H1 (cell line): ENCODE results near the gene OS9. TPM values are rescaled to one million over a fixed set of nuclear protein-coding genes. Genes with fewer than 3 reads are reported as not detected.

Experiments used
- CTCF ChIA-PET: fragments of 300-600 bp; sonication (Branson Sonifier 250); formaldehyde crosslinking; loops from one replicate; lab custom pipeline; 2021; ENCODE audit not compliant: partially characterized antibody; lab: Charles Lee
- POLR2A ChIA-PET: fragments of 300-600 bp; sonication (Branson Sonifier 250); formaldehyde crosslinking; loops from one replicate; lab custom pipeline; 2021; ENCODE audit warnings: inconsistent platforms; ENCODE audit not compliant: partially characterized antibody; lab: Charles Lee
- DNase-seq, 2 experiments: peaks; one replicate each; pipeline versions ENCODE4 v3.0.0 to v3.0.0-alpha.2; 2010 to 2022; ENCODE audit warnings: low spot score in 2 of 2, low read depth in 1 of 2, mixed read lengths in 1 of 2
- FAIRE-seq: peaks from 2 replicates; lab custom pipeline; 2011; peaks lifted over from hg19 to GRCh38; lab: Jason Lieb, UNC
- H2AFZ ChIP-seq: 2 replicates; pipeline ENCODE4 v1.8.1; 2012; ENCODE audit warnings: low read length, inconsistent platforms
- H2AK5ac ChIP-seq: 2 replicates; pipeline ENCODE4 v1.6.1; 2013; ENCODE audit warnings: low read depth, low read length
- H2BK120ac ChIP-seq: replicated peaks from 2 replicates; pipeline ENCODE3; 2013; ENCODE audit warnings: low read depth, low read length, inconsistent platforms
- H2BK12ac ChIP-seq: 2 replicates; pipeline ENCODE4 v1.6.1; 2013; ENCODE audit warnings: low read depth, low read length
- H2BK15ac ChIP-seq: 2 replicates; pipeline ENCODE4 v1.6.1; 2013; ENCODE audit warnings: low read length
- H2BK20ac ChIP-seq: 2 replicates; pipeline ENCODE4 v1.6.1; 2013; ENCODE audit warnings: low read length
- H2BK5ac ChIP-seq: 2 replicates; pipeline ENCODE4 v1.6.1; 2013; ENCODE audit warnings: low read depth, low read length
- H3K14ac ChIP-seq: 2 replicates; pipeline ENCODE4 v1.6.1; 2013; ENCODE audit warnings: inconsistent platforms; ENCODE audit not compliant: insufficient read length
- H3K18ac ChIP-seq: 2 replicates; pipeline ENCODE4 v1.6.1; 2013; ENCODE audit warnings: low read length; ENCODE audit errors: extremely low read depth
- H3K23ac ChIP-seq: 2 replicates; pipeline ENCODE4 v1.6.1; 2013; ENCODE audit warnings: inconsistent platforms; ENCODE audit not compliant: insufficient read length
- H3K23me2 ChIP-seq: 2 replicates; pipeline ENCODE4 v1.6.1; 2013; ENCODE audit warnings: low read depth, low read length
- H3K27ac ChIP-seq: 2 replicates; pipeline ENCODE4 v1.6.1; 2011; ENCODE audit warnings: low read depth, low read length, inconsistent platforms
- H3K27me3 ChIP-seq, 4 experiments: replicated peaks in 1 of 4; 1 replicate in 1 of 4; 2 replicates in 3 of 4; pipeline versions ENCODE4 v1.6.1 to v1.8.1; 2011 to 2013; ENCODE audit warnings: low read length in 3 of 4, mild to moderate bottlenecking in 3 of 4, inconsistent platforms in 2 of 4, mixed read lengths in 2 of 4, moderate library complexity in 1 of 4; ENCODE audit not compliant: control insufficient read depth in 3 of 4, insufficient read depth in 3 of 4; ENCODE audit errors: extremely low read depth in 1 of 4
- H3K36me3 ChIP-seq, 4 experiments: 2 replicates each; pipeline versions ENCODE4 v1.6.1 to v1.8.1; 2011 to 2013; ENCODE audit warnings: mild to moderate bottlenecking in 4 of 4, low read length in 3 of 4, moderate library complexity in 2 of 4, control low read depth in 1 of 4, inconsistent platforms in 1 of 4; ENCODE audit not compliant: insufficient read depth in 4 of 4, control insufficient read depth in 2 of 4
- H3K4ac ChIP-seq: replicated peaks from 2 replicates; pipeline ENCODE3; 2013; ENCODE audit warnings: low read length, low read depth, mixed read lengths, inconsistent platforms; ENCODE audit not compliant: insufficient read length
- H3K4me1 ChIP-seq, 4 experiments: replicated peaks in 1 of 4; 1 replicate in 1 of 4; 2 replicates in 3 of 4; pipeline versions ENCODE4 v1.6.1 to v1.8.1; 2011 to 2013; ENCODE audit warnings: low read length in 3 of 4, inconsistent platforms in 2 of 4, mixed read lengths in 1 of 4; ENCODE audit not compliant: insufficient read depth in 4 of 4, control insufficient read depth in 3 of 4
- H3K4me2 ChIP-seq, 2 experiments: 2 replicates each; pipeline versions ENCODE4 v1.6.1 to v1.8.1; 2011 to 2013; ENCODE audit warnings: low read depth in 2 of 2, low read length in 2 of 2, control low read depth in 1 of 2, inconsistent platforms in 1 of 2, mild to moderate bottlenecking in 1 of 2; ENCODE audit not compliant: insufficient read depth in 1 of 2
- H3K4me3 ChIP-seq, 4 experiments: fragments of 200-600, 300-600 bp in 1 of 4; sonication (generic), shearing (Covaris generic), sonication (Bioruptor Twin) in 1 of 4; 2 replicates each; pipeline versions ENCODE4 v1.5.1 to v1.8.1; 2011 to 2016; ENCODE audit warnings: low read length in 4 of 4, low read depth in 3 of 4, control low read depth in 2 of 4, inconsistent platforms in 2 of 4, mild to moderate bottlenecking in 2 of 4, mixed read lengths in 1 of 4, moderate library complexity in 1 of 4; ENCODE audit not compliant: insufficient read depth in 2 of 4; ENCODE audit errors: extremely low read depth in 1 of 4
- H3K56ac ChIP-seq: replicated peaks from 2 replicates; pipeline ENCODE3; 2013; ENCODE audit warnings: low read depth, mild to moderate bottlenecking, mixed read lengths, low read length, inconsistent platforms; ENCODE audit not compliant: insufficient read length
- H3K79me1 ChIP-seq: 2 replicates; pipeline ENCODE4 v1.6.1; 2013; ENCODE audit warnings: low read depth, low read length, control low read depth
- H3K79me2 ChIP-seq, 2 experiments: 2 replicates each; pipeline versions ENCODE4 v1.6.1 to v1.8.1; 2012 to 2013; ENCODE audit warnings: low read length in 2 of 2, mild to moderate bottlenecking in 2 of 2, inconsistent platforms in 1 of 2; ENCODE audit not compliant: insufficient read depth in 2 of 2, control insufficient read depth in 1 of 2
- H3K9ac ChIP-seq, 4 experiments: replicated peaks in 1 of 4; 1 replicate in 1 of 4; 2 replicates in 3 of 4; pipeline versions ENCODE4 v1.6.1 to v1.8.1; 2011 to 2013; ENCODE audit warnings: low read depth in 3 of 4, low read length in 3 of 4, control low read depth in 2 of 4, mild to moderate bottlenecking in 2 of 4, moderate library complexity in 2 of 4, inconsistent platforms in 1 of 4; ENCODE audit errors: extremely low read depth in 1 of 4
- H3K9me3 ChIP-seq, 2 experiments: 2 replicates each; pipeline versions ENCODE4 v1.6.1 to v1.8.1; 2012 to 2013; ENCODE audit warnings: mild to moderate bottlenecking in 2 of 2, moderate library complexity in 2 of 2, control low read depth in 1 of 2, inconsistent platforms in 1 of 2, low read depth in 1 of 2, low read length in 1 of 2, mixed read lengths in 1 of 2; ENCODE audit not compliant: insufficient read depth in 2 of 2
- H4K20me1 ChIP-seq, 2 experiments: replicated peaks in 1 of 2; 2 replicates each; pipeline versions ENCODE3 to v1.8.1; 2011 to 2013; ENCODE audit warnings: inconsistent platforms in 2 of 2, low read length in 2 of 2, mild to moderate bottlenecking in 1 of 2; ENCODE audit not compliant: insufficient read depth in 2 of 2, control insufficient read depth in 1 of 2
- H4K5ac ChIP-seq: 2 replicates; pipeline ENCODE4 v1.6.1; 2013; ENCODE audit warnings: low read length, low read depth, mixed read lengths, inconsistent platforms; ENCODE audit not compliant: insufficient read length
- H4K8ac ChIP-seq: 2 replicates; pipeline ENCODE4 v1.8.0; 2013; ENCODE audit warnings: mild to moderate bottlenecking, moderate library complexity, low read length, inconsistent platforms; ENCODE audit not compliant: insufficient read depth; ENCODE audit errors: extremely low read depth
- H4K91ac ChIP-seq: replicated peaks from 2 replicates; pipeline ENCODE3; 2013; ENCODE audit warnings: low read length, mixed read lengths, inconsistent platforms; ENCODE audit not compliant: insufficient read length
- CEBPB ChIP-seq: IDR thresholded peaks from 2 replicates; pipeline ENCODE4 v1.6.1; 2012; ENCODE audit warnings: low read depth, low read length
- CTBP2 ChIP-seq: IDR thresholded peaks from 2 replicates; pipeline ENCODE4 v1.7.0; 2011; ENCODE audit warnings: borderline replicate concordance, mild to moderate bottlenecking, moderate library complexity, mixed read lengths, low read length; ENCODE audit not compliant: insufficient read depth, insufficient read length
- EGR1 ChIP-seq: IDR thresholded peaks from 2 replicates; pipeline ENCODE4 v1.6.1; 2011; ENCODE audit warnings: low read depth, low read length, borderline replicate concordance
- EP300 ChIP-seq, 2 experiments: IDR thresholded peaks; 1 replicate in 1 of 2; 2 replicates in 1 of 2; pipeline ENCODE4 v1.6.1; 2011 to 2012; ENCODE audit warnings: low read depth in 2 of 2, low read length in 2 of 2, mild to moderate bottlenecking in 2 of 2, borderline replicate concordance in 1 of 2, inconsistent platforms in 1 of 2, moderate library complexity in 1 of 2
- HDAC6 ChIP-seq: IDR thresholded peaks from one replicate; pipeline ENCODE4 v1.7.1; 2012; ENCODE audit warnings: low read depth, mild to moderate bottlenecking, inconsistent platforms, low read length, moderate library complexity
- JUN ChIP-seq: IDR thresholded peaks from 2 replicates; pipeline ENCODE4 v1.6.1; 2011; ENCODE audit warnings: low read depth, mild to moderate bottlenecking, improper control_type of control experiment, low read length
- MAFK ChIP-seq: IDR thresholded peaks from 2 replicates; pipeline ENCODE4 v1.6.1; 2012; ENCODE audit warnings: low read depth, mild to moderate bottlenecking, improper control_type of control experiment, low read length
- NRF1 ChIP-seq: IDR thresholded peaks from 2 replicates; pipeline ENCODE4 v1.6.1; 2011; ENCODE audit warnings: mild to moderate bottlenecking, low read depth, low read length, improper control_type of control experiment
- POLR2A ChIP-seq, 2 experiments: IDR thresholded peaks; 1 replicate in 1 of 2; 2 replicates in 1 of 2; pipeline ENCODE4 v1.6.1; 2011; ENCODE audit warnings: low read depth in 2 of 2, low read length in 2 of 2, mild to moderate bottlenecking in 2 of 2; ENCODE audit errors: control extremely low read depth in 1 of 2
- SIRT6 ChIP-seq: IDR thresholded peaks from one replicate; pipeline ENCODE4 v1.7.1; 2012; ENCODE audit warnings: low read length, inconsistent platforms
- SIX5 ChIP-seq: IDR thresholded peaks from 2 replicates; pipeline ENCODE4 v1.6.1; 2011; ENCODE audit warnings: mild to moderate bottlenecking, low read depth, low read length
- SUZ12 ChIP-seq: fragments of 200-600 bp; sonication (generic); IDR thresholded peaks from 2 replicates; pipeline ENCODE4 v1.6.1; 2012; ENCODE audit warnings: mild to moderate bottlenecking, inconsistent platforms, low read length, moderate library complexity, mixed read lengths
- TAF1 ChIP-seq: IDR thresholded peaks from 2 replicates; pipeline ENCODE4 v1.6.1; 2011; ENCODE audit warnings: mild to moderate bottlenecking, low read depth, low read length
- TBP ChIP-seq: IDR thresholded peaks from 2 replicates; pipeline ENCODE4 v1.6.1; 2011; ENCODE audit warnings: low read depth, low read length, improper control_type of control experiment
- WGBS, 2 experiments: shearing (Covaris generic) in 1 of 2; methylation state at CpG; one replicate each; pipeline versions ENCODE4 v1.1.6 to v1.1.7; 2013 to 2015; ENCODE audit warnings: low lambda C conversion rate in 2 of 2, mixed read lengths in 2 of 2, inconsistent platforms in 1 of 2, low coverage in 1 of 2, missing lambda C conversion rate in 1 of 2; ENCODE audit not compliant: insufficient replicate concordance in 2 of 2, insufficient coverage in 1 of 2, insufficient read length in 1 of 2; ENCODE audit errors: extremely low coverage in 1 of 2, missing lambda C conversion rate in 1 of 2; 5-methylcytosine and 5-hydroxymethylcytosine counted together
- polyA plus RNA-seq, 7 experiments: library from polyadenylated mRNA; depleted of rRNA in 3 of 7; stranded (reverse) in 5 of 7; unstranded in 2 of 7; fragments of >200 nt in 5 of 7; fragments of 200-250 nt in 2 of 7; gene quantifications; 1 replicate in 5 of 7; 2 replicates in 1 of 7; 4 replicates in 1 of 7; pipeline versions ENCODE4 v1.2.1 to v1.2.3, GENCODE V29; 2011 to 2013; ENCODE audit warnings: missing spikeins in 2 of 7, mixed read lengths in 2 of 7
- total RNA-seq: library from RNA; stranded (reverse); fragmentation: NEBNext Ultra II Directional; extraction: Animal tissue kit (Norgen Biotek cat#: 25700); gene quantifications from 2 replicates; pipeline ENCODE4 v1.2.1, GENCODE V29; 2021

Gene OS9
- total and polyA plus RNA-seq, 2 of the 8 experiments (the other 6 are each of a cell fraction or from before 2014, with no cell fraction given) = 71.0 to 108 TPM

- ChIA-PET CTCF (interaction anchor here (0.9 to 11.2 kb wide), 11 partner anchors 11 to 152 kb away, joined by 4 to 149 read pairs (median 8); partner anchors contain the start of gene B4GALNT1), POLR2A (interaction anchor here (1.3 to 5.2 kb wide), 7 partner anchors 10 to 207 kb away, joined by 3 to 59 read pairs (median 4); partner anchors contain the start of genes ARHGEF25, EEF1AKMT3 and METTL1)
- Histone ChIP-seq H3K79me1 (no peaks in the 10 kb centered on the region), H2BK12ac (no peak overlapping the region), H2BK5ac (no peak overlapping the region), H3K56ac (no peak overlapping the region), H2AK5ac (no peak overlapping the region), H3K27ac (no peak overlapping the region), H3K4me2 (no peak overlapping the region; a peak in 1 of 4 replicates), H3K79me2 (no peaks in the 10 kb centered on the region), H4K5ac (no peak overlapping the region), H3K23ac (no peak overlapping the region), H3K4me3 (no peak overlapping the region), H2BK15ac (no peak overlapping the region), H2BK20ac (no peak overlapping the region), H4K91ac (no peak overlapping the region), H3K14ac (no peak overlapping the region), H2AFZ (no peak overlapping the region), H3K9ac (no peak overlapping the region), H3K4me1 (peaks cover 6 to 27% (median 11%) of the 10 kb centered on the region in 4 experiments; a peak in 6 of 7 replicates), H2BK120ac (no peak overlapping the region), H4K20me1 (peaks cover 0 to 17% of the 10 kb centered on the region in 2 experiments), H3K9me3 (no peaks in the 10 kb centered on the region; a peak in 1 of 4 replicates), H4K8ac (no peak overlapping the region), H3K18ac (no peak overlapping the region), H3K36me3 (peaks cover 0 to 6% (median 0%) of the 10 kb centered on the region in 4 experiments; a peak in 1 of 8 replicates), H3K4ac (no peak overlapping the region), H3K23me2 (peaks cover 2% of the 10 kb centered on the region; the same call in 1 of the 2 replicates), H3K27me3 (peaks cover 43 to 97% (median 83%) of the 10 kb centered on the region in 4 experiments)
- no peak for DNase-seq
- FAIRE-seq = no peak
- WGBS, 2 experiments = 86% methylated on average over 4 of the region's 4 CpGs; no CpG with 5 or more reads in 1 of the 2 experiments
- no peak for TF ChIP-seq SIX5
- no peak for TF ChIP-seq JUN
- TF ChIP-seq TAF1 = no peak
- no peak for TF ChIP-seq EGR1
- no peak for TF ChIP-seq EP300 (IDR thresholded peaks at IDR 0.05; ENCODE audit: borderline replicate concordance in 1 of 2, low read depth in 2 of 2, low read length in 2 of 2)
- no peak for TF ChIP-seq CEBPB
- no peak for TF ChIP-seq SIRT6
- no peak for TF ChIP-seq MAFK
- TF ChIP-seq CTBP2 = no peak
- TF ChIP-seq HDAC6 = no peak
- TF ChIP-seq POLR2A (IDR thresholded peaks at IDR 0.05; ENCODE audit: control extremely low read depth in 1 of 2, low read depth in 2 of 2, low read length in 2 of 2) = no peak
- TF ChIP-seq SUZ12 = no peak
- no peak for TF ChIP-seq NRF1
- no peak for TF ChIP-seq TBP
- TF ChIP-seq, all 59 proteins: peak for 0
These were observed 40.7 kb downstream of the OS9 start for GRCh38 chr12:57734591-57734990.
